ENCODE data around the gene STRIT1.

- TF ChIP-seq POLR2A (IDR thresholded peaks at IDR 0.05; ENCODE audit: low read length) (no peak), GATA1 (IDR thresholded peaks at IDR 0.05; ENCODE audit: low read depth, low read length) (no peak)
These were observed 31.2 kb downstream of the STRIT1 start for GRCh38 chr3:155262295-155262694.

All from erythroblast (primary cell).